GM23338 (cell line): Measurements from ENCODE around the gene APOBEC3A.
A peak's percentile ranks its signal among the peaks of the same experiment; 100 is the strongest.

ENCODE experiments used
- CTCF ChIP-seq, 2 experiments: fragments of 200-600 bp in 1 of 2; sonication (generic) in 1 of 2; conservative IDR thresholded peaks; 2 replicates each; pipeline versions ENCODE4 v1.5.1 to v1.6.1; 2016 to 2017; ENCODE audit warnings: antibody characterized with exemption in 2 of 2, low read depth in 2 of 2, mild to moderate bottlenecking in 2 of 2, moderate library complexity in 1 of 2
- EZH2 ChIP-seq: fragments of 200-600 bp; sonication (generic); IDR thresholded peaks from one replicate; pipeline ENCODE4 v1.8.0; 2017; ENCODE audit warnings: antibody characterized with exemption, mild to moderate bottlenecking, low read depth; ENCODE audit not compliant: unreplicated experiment
- EZH2phosphoT487 ChIP-seq: fragments of 200-600 bp; sonication (generic); IDR thresholded peaks from one replicate; pipeline ENCODE4 v1.8.1; 2018; ENCODE audit warnings: antibody characterized with exemption; ENCODE audit not compliant: unreplicated experiment
- POLR2AphosphoS5 ChIP-seq: IDR thresholded peaks from 2 replicates; pipeline ENCODE4 v1.6.1; 2016; ENCODE audit warnings: antibody characterized with exemption, low read depth

GRCh38 chr22:38923463-38924346, 33.7 kb upstream of the APOBEC3A start:
- TF ChIP-seq CTCF (conservative IDR thresholded peaks at IDR 0.05; ENCODE audit: low read depth in 2 of 2) (peak in 1 of 2 experiments; percentile 3; a peak in 1 of 4 replicates), EZH2 (no peak), POLR2AphosphoS5 (no peak), EZH2phosphoT487 (no peak)
